Natural killer cell (primary cell): ENCODE measurements around the gene TCF7L2. TPM values are rescaled to one million over a fixed set of nuclear protein-coding genes. Genes with fewer than 3 reads are reported as not detected.

ENCODE experiments used
- ATAC-seq, 3 donors: fragments of 150-1000 bp in 2 of 3; fragments of 200-7000 bp in 1 of 3; cut with Tn5 transposase; 1 replicate in 1 of 3; 2 replicates in 2 of 3; pipeline ENCODE4 v1.10.0; 2021; ENCODE audit warnings: mild to moderate bottlenecking in 2 of 3, moderate library complexity in 2 of 3
- DNase-seq, 2 donors: peaks; one replicate each; pipeline versions ENCODE4 v3.0.0 to v3.0.0-alpha.2; 2013 to 2021; ENCODE audit warnings: mixed read lengths in 1 of 2
- H3K27ac ChIP-seq: one replicate; pipeline ENCODE4 v1.5.1; 2013; ENCODE audit warnings: mild to moderate bottlenecking, low read length
- H3K27me3 ChIP-seq: one replicate; pipeline ENCODE4 v1.6.1; 2013; ENCODE audit warnings: low read length; ENCODE audit not compliant: control insufficient read depth, insufficient read depth
- H3K36me3 ChIP-seq: one replicate; pipeline ENCODE4 v1.6.1; 2013; ENCODE audit warnings: low read length; ENCODE audit not compliant: control insufficient read depth, insufficient read depth
- H3K4me1 ChIP-seq: one replicate; pipeline ENCODE4 v1.6.1; 2013; ENCODE audit warnings: low read length; ENCODE audit not compliant: control insufficient read depth, insufficient read depth
- H3K4me3 ChIP-seq: one replicate; pipeline ENCODE4 v1.5.1; 2013; ENCODE audit warnings: low read length
- H3K9me3 ChIP-seq: one replicate; pipeline ENCODE4 v1.6.1; 2013; ENCODE audit warnings: low read length; ENCODE audit not compliant: control insufficient read depth, insufficient read depth
- H3K27ac Mint-ChIP-seq, 2 donors: one replicate each; pipeline ENCODE4 v1.8.0; 2022; ENCODE audit warnings: mild to moderate bottlenecking in 2 of 2, mixed read lengths in 2 of 2, moderate library complexity in 1 of 2
- H3K27me3 Mint-ChIP-seq, 2 donors: one replicate each; pipeline ENCODE4 v1.8.0; 2022; ENCODE audit warnings: low read depth in 2 of 2, mixed read lengths in 2 of 2
- H3K36me3 Mint-ChIP-seq: one replicate; pipeline ENCODE4 v1.8.0; 2022; ENCODE audit warnings: mixed read lengths
- H3K4me1 Mint-ChIP-seq, 2 donors: one replicate each; pipeline ENCODE4 v1.8.0; 2022; ENCODE audit warnings: mixed read lengths in 2 of 2
- H3K4me3 Mint-ChIP-seq: one replicate; pipeline ENCODE4 v1.8.0; 2022; ENCODE audit warnings: mild to moderate bottlenecking, moderate library complexity, mixed read lengths
- H3K9me3 Mint-ChIP-seq, 2 donors: one replicate each; pipeline ENCODE4 v1.8.0; 2022; ENCODE audit warnings: mixed read lengths in 2 of 2
- WGBS: methylation state at CpG from one replicate; pipeline ENCODE4 v1.1.7; 2013; ENCODE audit warnings: missing lambda C conversion rate; ENCODE audit not compliant: insufficient coverage; 5-methylcytosine and 5-hydroxymethylcytosine counted together
- intact Hi-C: fragments of 100-400 bp; cut with micrococcal nuclease; formaldehyde crosslinking; loops from one replicate; pipeline ENCODE4 v1.14.2; 2022
- total RNA-seq, 4 donors: library from RNA; stranded (reverse); fragments of 120-200 nt in 1 of 4; gene quantifications; one replicate each; pipeline versions ENCODE4 v1.2.3 to v1.2.4, GENCODE V29; 2013 to 2022
- TF ChIP-seq, protein P1 (sequence below): fragments of 200-600 bp; IDR thresholded peaks from one replicate; pipeline ENCODE4 v1.8.0; 2022; ENCODE audit warnings: antibody characterized with exemption

TCF7L2 gene
- total RNA-seq, 3 donors from 2014 or later (not counting 1 experiment from before 2014, with no cell fraction given): 10.4 to 32.7 (median 15.3) TPM

DNA sequence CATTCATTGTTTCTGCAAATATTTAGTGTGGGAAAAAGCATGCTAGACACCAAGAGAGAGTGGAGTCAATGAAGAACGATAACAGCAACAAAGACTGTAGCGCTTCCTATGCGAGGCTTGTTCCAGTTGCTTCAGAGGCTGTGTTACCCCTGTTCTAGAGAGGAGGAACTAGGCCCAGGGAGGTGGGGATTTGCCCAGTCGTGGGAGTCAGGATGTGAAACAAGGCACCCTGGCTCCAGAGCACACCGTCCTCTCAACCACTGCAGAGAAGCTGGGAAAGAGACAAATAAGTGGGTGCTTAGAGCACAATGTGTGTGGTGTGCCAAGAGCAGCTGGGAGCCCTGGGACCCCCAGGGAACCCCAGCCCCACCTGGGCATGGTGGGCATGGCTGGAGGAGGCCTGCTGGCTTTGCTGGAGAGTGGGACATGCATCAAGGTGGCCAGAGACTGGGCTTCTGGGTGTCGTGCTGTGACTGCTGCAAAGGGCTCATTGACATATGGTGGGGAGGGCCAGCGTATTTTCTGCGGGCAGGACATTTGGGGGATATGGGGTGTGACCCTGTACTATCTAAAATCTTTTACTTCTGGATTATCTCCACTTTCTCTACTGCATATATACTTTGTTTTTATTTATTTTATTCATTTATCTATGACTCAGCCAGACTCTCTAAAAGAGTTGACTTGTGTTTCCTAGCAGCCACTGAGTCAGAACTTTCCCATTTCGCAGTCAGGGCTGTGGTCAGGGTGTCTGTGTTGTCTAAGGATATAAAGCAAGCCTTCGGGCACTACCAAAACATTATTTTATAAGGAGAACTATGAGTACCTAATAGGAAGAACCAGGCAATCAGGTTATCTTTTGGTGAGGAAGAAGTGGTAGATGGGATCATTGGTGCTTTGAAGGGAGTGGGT, 95.4 kb downstream of the TCF7L2 start:
- no peak overlapping the region for H3K27ac Mint-ChIP-seq
- no peak for DNase-seq
- Histone ChIP-seq H3K4me1 (peaks cover 2% of the 10 kb centered on the region), H3K27ac (no peak overlapping the region), H3K4me3 (no peak overlapping the region), H3K36me3 (no peaks in the 10 kb centered on the region), H3K9me3 (no peaks in the 10 kb centered on the region), H3K27me3 (no peaks in the 10 kb centered on the region)
- H3K36me3 Mint-ChIP-seq: no peaks in the 10 kb centered on the region
- H3K4me3 Mint-ChIP-seq: no peak overlapping the region
- H3K4me1 Mint-ChIP-seq: peaks cover 0 to 7% of the 10 kb centered on the region in 2 donors
- peaks cover 0 to 2% of the 10 kb centered on the region in 2 donors for H3K27me3 Mint-ChIP-seq
- TF ChIP-seq, protein P1, sequence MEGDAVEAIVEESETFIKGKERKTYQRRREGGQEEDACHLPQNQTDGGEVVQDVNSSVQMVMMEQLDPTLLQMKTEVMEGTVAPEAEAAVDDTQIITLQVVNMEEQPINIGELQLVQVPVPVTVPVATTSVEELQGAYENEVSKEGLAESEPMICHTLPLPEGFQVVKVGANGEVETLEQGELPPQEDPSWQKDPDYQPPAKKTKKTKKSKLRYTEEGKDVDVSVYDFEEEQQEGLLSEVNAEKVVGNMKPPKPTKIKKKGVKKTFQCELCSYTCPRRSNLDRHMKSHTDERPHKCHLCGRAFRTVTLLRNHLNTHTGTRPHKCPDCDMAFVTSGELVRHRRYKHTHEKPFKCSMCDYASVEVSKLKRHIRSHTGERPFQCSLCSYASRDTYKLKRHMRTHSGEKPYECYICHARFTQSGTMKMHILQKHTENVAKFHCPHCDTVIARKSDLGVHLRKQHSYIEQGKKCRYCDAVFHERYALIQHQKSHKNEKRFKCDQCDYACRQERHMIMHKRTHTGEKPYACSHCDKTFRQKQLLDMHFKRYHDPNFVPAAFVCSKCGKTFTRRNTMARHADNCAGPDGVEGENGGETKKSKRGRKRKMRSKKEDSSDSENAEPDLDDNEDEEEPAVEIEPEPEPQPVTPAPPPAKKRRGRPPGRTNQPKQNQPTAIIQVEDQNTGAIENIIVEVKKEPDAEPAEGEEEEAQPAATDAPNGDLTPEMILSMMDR: no peak
- 93% methylated on average over 8 of the region's 10 CpGs for WGBS
- intact Hi-C loops: no loop called here
- ATAC-seq: no peak
- H3K9me3 Mint-ChIP-seq: no peaks in the 10 kb centered on the region

DNA sequence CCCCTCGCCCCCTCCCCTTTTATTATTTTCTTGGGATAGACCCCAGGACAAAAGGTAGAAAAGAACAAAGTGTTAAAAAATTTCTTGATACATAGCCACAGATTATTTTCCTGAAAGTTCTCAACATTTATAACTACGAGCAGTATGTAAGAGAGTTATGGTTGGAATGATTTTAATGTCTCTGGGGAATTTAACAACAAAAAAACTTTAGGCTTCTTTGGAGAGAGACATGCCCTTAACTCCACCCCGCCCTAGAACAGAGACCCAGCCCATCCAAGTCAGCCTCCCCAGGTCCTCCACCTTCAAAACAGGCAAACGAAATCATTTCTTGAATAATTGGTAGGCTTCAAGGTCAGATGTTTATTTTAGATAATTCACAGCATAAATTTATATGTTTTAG, 97.1 kb downstream of the TCF7L2 start:
- no CpG with 5 or more reads among the region's 4 CpGs for WGBS

DNA sequence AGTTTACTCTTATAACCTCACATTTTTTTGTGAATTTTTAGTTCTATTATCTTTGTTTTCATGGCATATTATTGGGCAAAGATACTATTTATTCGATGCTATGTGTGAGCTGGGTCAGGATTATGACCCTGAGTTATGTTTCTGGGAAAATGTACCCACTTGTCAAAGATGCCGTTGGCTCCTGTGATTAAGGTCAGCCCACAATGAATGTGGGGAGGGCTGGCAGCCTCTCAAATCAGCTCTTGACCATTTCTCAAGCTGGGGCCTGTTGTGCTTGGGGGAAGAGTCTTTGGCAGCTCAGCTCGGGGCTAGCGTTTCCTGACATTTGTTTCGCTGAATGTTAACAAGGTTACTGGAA, 97.5 kb downstream of the TCF7L2 start:
- TF ChIP-seq, protein P1: no peak
- intact Hi-C loops: no loop called here
- no peaks in the 10 kb centered on the region for H3K27me3 ChIP-seq
- Mint-ChIP-seq H3K27me3 (peaks cover 2 to 8% of the 10 kb centered on the region in 2 donors), H3K4me1 (peaks cover 15% of the 10 kb centered on the region in 2 donors), H3K9me3 (no peaks in the 10 kb centered on the region), H3K36me3 (no peaks in the 10 kb centered on the region), H3K4me3 (no peak overlapping the region), H3K27ac (no peak overlapping the region)
- no peak overlapping the region for H3K4me3 ChIP-seq
- DNase-seq (no peak), ATAC-seq (no peak)
- no peaks in the 10 kb centered on the region for H3K9me3 ChIP-seq
- H3K27ac ChIP-seq: no peak overlapping the region
- no peaks in the 10 kb centered on the region for H3K36me3 ChIP-seq
- H3K4me1 ChIP-seq: peaks cover 6% of the 10 kb centered on the region
- WGBS: 94% methylated on average over 5 of the region's 5 CpGs

More for the DNA sequence above, 97.1 kb downstream of the TCF7L2 start:
- intact Hi-C loops: no loop called here
- Mint-ChIP-seq H3K36me3 (no peaks in the 10 kb centered on the region), H3K9me3 (no peaks in the 10 kb centered on the region), H3K27ac (no peak overlapping the region), H3K4me3 (no peak overlapping the region), H3K27me3 (peaks cover 2 to 6% of the 10 kb centered on the region in 2 donors), H3K4me1 (peaks cover 14 to 15% of the 10 kb centered on the region in 2 donors)
- TF ChIP-seq, protein P1: no peak
- no peak overlapping the region for H3K27ac ChIP-seq
- H3K4me3 ChIP-seq: no peak overlapping the region
- DNase-seq (no peak), ATAC-seq (no peak)
- no peaks in the 10 kb centered on the region for H3K36me3 ChIP-seq
- no peaks in the 10 kb centered on the region for H3K27me3 ChIP-seq
- no peaks in the 10 kb centered on the region for H3K9me3 ChIP-seq
- H3K4me1 ChIP-seq: peaks cover 6% of the 10 kb centered on the region
